CD4-positive, alpha-beta memory T cell (primary cell): ENCODE data around the gene MTMR10. TPM values are rescaled to one million over a fixed set of nuclear protein-coding genes. Genes with fewer than 3 reads are reported as not detected.

Experiments used
- CTCF ChIA-PET: fragments of 350-600 bp; sonication (Branson Sonifier 250); formaldehyde crosslinking; loops from one replicate; lab custom pipeline; 2021; ENCODE audit warnings: inconsistent platforms; ENCODE audit not compliant: partially characterized antibody; lab: Charles Lee
- POLR2A ChIA-PET: fragments of 350-600 bp; sonication (Branson Sonifier 250); formaldehyde crosslinking; loops from one replicate; lab custom pipeline; 2021; ENCODE audit not compliant: partially characterized antibody; lab: Charles Lee
- DNase-seq, 5 donors: peaks; one replicate each; pipeline versions ENCODE4 v3.0.0 to v3.0.0-alpha.2; 2020 to 2022; ENCODE audit warnings: mixed read lengths in 1 of 5
- H3K27ac ChIP-seq: one replicate; pipeline ENCODE4 v1.7.0; 2013; ENCODE audit warnings: low read depth, low read length
- H3K27me3 ChIP-seq: 2 replicates; pipeline ENCODE4 v1.7.0; 2013; ENCODE audit warnings: mild to moderate bottlenecking, low read length, moderate library complexity; ENCODE audit not compliant: insufficient read depth
- H3K36me3 ChIP-seq: 2 replicates; pipeline ENCODE4 v1.7.0; 2013; ENCODE audit warnings: mild to moderate bottlenecking, low read length, moderate library complexity; ENCODE audit not compliant: insufficient read depth
- H3K4me1 ChIP-seq: 2 replicates; pipeline ENCODE4 v1.7.0; 2013; ENCODE audit warnings: mild to moderate bottlenecking, low read length, moderate library complexity; ENCODE audit not compliant: insufficient read depth
- H3K4me3 ChIP-seq, 2 donors: one replicate each; pipeline ENCODE4 v1.7.0; 2013; ENCODE audit warnings: low read length in 2 of 2, mild to moderate bottlenecking in 1 of 2
- H3K9me3 ChIP-seq, 2 donors: one replicate each; pipeline ENCODE4 v1.7.0; 2013; ENCODE audit warnings: low read length in 2 of 2, control low read depth in 1 of 2; ENCODE audit not compliant: control insufficient read depth in 1 of 2
- H3K27ac Mint-ChIP-seq, 7 donors: one replicate each; pipeline ENCODE4 v1.8.0; 2020 to 2021; ENCODE audit warnings: mixed read lengths in 7 of 7, mild to moderate bottlenecking in 6 of 7, inconsistent platforms in 3 of 7, moderate library complexity in 3 of 7
- H3K27me3 Mint-ChIP-seq, 2 donors: one replicate each; pipeline ENCODE4 v1.8.0; 2020 to 2021; ENCODE audit warnings: mixed read lengths in 2 of 2
- H3K36me3 Mint-ChIP-seq, 2 donors: one replicate each; pipeline ENCODE4 v1.8.0; 2020 to 2021; ENCODE audit warnings: mixed read lengths in 2 of 2, inconsistent platforms in 1 of 2, mild to moderate bottlenecking in 1 of 2
- H3K4me1 Mint-ChIP-seq, 4 donors: one replicate each; pipeline ENCODE4 v1.8.0; 2020 to 2021; ENCODE audit warnings: mixed read lengths in 4 of 4, mild to moderate bottlenecking in 1 of 4
- H3K4me3 Mint-ChIP-seq, 8 donors: one replicate each; pipeline ENCODE4 v1.8.0; 2020 to 2021; ENCODE audit warnings: mixed read lengths in 8 of 8, mild to moderate bottlenecking in 7 of 8, moderate library complexity in 6 of 8, inconsistent platforms in 3 of 8
- H3K9me3 Mint-ChIP-seq, 8 donors: one replicate each; pipeline ENCODE4 v1.8.0; 2020 to 2021; ENCODE audit warnings: mixed read lengths in 8 of 8, mild to moderate bottlenecking in 5 of 8, inconsistent platforms in 3 of 8, moderate library complexity in 1 of 8
- intact Hi-C: fragments of 100-400 bp; cut with micrococcal nuclease; formaldehyde crosslinking; loops from one replicate; pipeline ENCODE4 v1.15.1; 2023
- polyA plus RNA-seq, 2 donors: library from polyadenylated mRNA; unstranded; fragments of 300-500 nt; fragmentation: Illumina TruSeq; gene quantifications; one replicate each; pipeline ENCODE4 v1.2.3, GENCODE V29; 2021
- total RNA-seq, 2 experiments: library from RNA; stranded (reverse); gene quantifications; one replicate each; pipeline ENCODE4 v1.2.3, GENCODE V29; 2021

Gene MTMR10
- total and polyA plus RNA-seq, 4 experiments from 2014 or later = 2.7 to 31.8 (median 19.0) TPM

GRCh38 chr15:31023841-31024240 is 32.4 kb upstream of the MTMR10 start:
- ChIA-PET CTCF (no interaction called here), POLR2A (no interaction called here)
- no peaks in the 10 kb centered on the region for H3K4me1 ChIP-seq
- H3K9me3 Mint-ChIP-seq = peaks cover 0 to 1% (median 0%) of the 10 kb centered on the region in 8 donors
- no peaks in the 10 kb centered on the region for H3K4me1 Mint-ChIP-seq
- H3K27me3 Mint-ChIP-seq = peaks cover 17 to 22% of the 10 kb centered on the region in 2 donors
- no peak overlapping the region for H3K27ac Mint-ChIP-seq
- no peaks in the 10 kb centered on the region for H3K36me3 Mint-ChIP-seq
- DNase-seq = no peak
- H3K27me3 ChIP-seq = no peaks in the 10 kb centered on the region
- no peaks in the 10 kb centered on the region for H3K9me3 ChIP-seq
- no peak overlapping the region for H3K27ac ChIP-seq
- H3K4me3 ChIP-seq = no peak overlapping the region
- no peak overlapping the region for H3K4me3 Mint-ChIP-seq
- no peaks in the 10 kb centered on the region for H3K36me3 ChIP-seq
- intact Hi-C loops = no loop called here

DNA sequence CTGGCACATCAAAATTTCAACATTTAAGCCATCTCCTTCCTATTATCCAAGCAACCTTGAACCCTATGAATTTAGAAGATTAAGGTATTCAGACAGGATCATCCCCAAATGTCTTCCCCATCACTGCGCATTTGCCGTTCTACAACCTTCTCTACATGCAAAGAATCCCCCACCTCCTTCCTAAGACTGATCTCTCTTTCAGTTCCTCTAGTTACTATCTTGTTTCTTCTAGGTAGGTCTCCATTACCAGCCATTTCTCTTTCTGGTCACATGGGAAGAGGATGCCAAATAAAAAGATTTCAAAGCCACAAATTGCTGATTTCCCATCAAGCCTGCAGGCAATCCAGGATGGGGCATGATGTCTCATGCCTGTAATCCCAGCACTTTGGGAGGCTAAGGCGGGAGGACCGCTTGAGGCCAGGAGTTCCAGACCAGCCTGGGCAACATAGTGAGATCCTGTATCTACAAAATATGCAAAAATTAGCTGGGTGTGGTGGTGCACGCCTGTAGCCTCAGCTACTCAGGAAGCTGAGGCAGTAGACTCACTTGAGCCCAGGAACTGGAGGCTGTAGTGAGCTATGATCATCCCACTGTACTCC is 29.7 kb upstream of the MTMR10 start:
- no peaks in the 10 kb centered on the region for H3K36me3 Mint-ChIP-seq
- H3K9me3 Mint-ChIP-seq = peaks cover 0 to 1% (median 0%) of the 10 kb centered on the region in 8 donors
- no peaks in the 10 kb centered on the region for H3K4me1 ChIP-seq
- intact Hi-C loops = no loop called here
- no peak overlapping the region for H3K27ac ChIP-seq
- H3K27me3 Mint-ChIP-seq = peaks cover 14 to 21% of the 10 kb centered on the region in 2 donors
- no peaks in the 10 kb centered on the region for H3K4me1 Mint-ChIP-seq
- CTCF ChIA-PET = no interaction called here
- POLR2A ChIA-PET = interaction anchor here (1.1 kb wide), 1 partner anchor 467 kb away, joined by 3 read pairs; no protein-coding TSS in a partner anchor
- DNase-seq = no peak
- no peak overlapping the region for H3K27ac Mint-ChIP-seq
- no peaks in the 10 kb centered on the region for H3K27me3 ChIP-seq
- no peaks in the 10 kb centered on the region for H3K36me3 ChIP-seq
- H3K4me3 ChIP-seq = no peak overlapping the region
- H3K9me3 ChIP-seq = no peaks in the 10 kb centered on the region
- no peak overlapping the region for H3K4me3 Mint-ChIP-seq

DNA sequence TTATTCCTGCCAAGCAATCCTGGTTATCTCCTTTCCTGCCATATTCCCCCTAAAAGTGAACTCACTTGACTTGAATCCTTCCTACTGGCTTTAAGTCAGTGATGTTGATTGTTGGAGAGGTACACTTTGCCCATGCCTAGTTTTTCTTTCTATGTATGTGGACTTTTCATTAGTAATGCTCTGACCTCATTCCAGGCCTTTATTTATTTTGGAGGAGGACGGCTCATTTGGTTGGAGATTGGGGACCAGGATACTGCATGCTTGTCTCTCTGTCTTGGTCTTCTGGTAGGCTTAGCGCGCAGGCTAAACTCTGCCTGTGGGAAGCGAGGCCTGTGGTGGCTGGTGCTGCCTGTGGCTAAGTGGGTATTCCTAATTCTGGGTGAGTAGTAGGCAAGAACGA is 29.1 kb upstream of the MTMR10 start:
- H3K4me3 Mint-ChIP-seq = no peak overlapping the region
- Histone ChIP-seq H3K9me3 (no peaks in the 10 kb centered on the region), H3K27ac (no peak overlapping the region), H3K36me3 (no peaks in the 10 kb centered on the region), H3K4me1 (no peaks in the 10 kb centered on the region), H3K27me3 (no peaks in the 10 kb centered on the region), H3K4me3 (no peak overlapping the region)
- H3K4me1 Mint-ChIP-seq = no peaks in the 10 kb centered on the region
- ChIA-PET CTCF (no interaction called here), POLR2A (no interaction called here)
- H3K27me3 Mint-ChIP-seq = peaks cover 16% of the 10 kb centered on the region in 2 donors
- no peak overlapping the region for H3K27ac Mint-ChIP-seq
- H3K36me3 Mint-ChIP-seq = no peaks in the 10 kb centered on the region
- DNase-seq = no peak
- peaks cover 0 to 1% (median 0%) of the 10 kb centered on the region in 8 donors for H3K9me3 Mint-ChIP-seq
- intact Hi-C loops = no loop called here

- no peaks in the 10 kb centered on the region for H3K36me3 ChIP-seq
- Mint-ChIP-seq H3K36me3 (no peaks in the 10 kb centered on the region), H3K9me3 (peaks cover 0 to 1% (median 0%) of the 10 kb centered on the region in 8 donors), H3K4me3 (no peak overlapping the region), H3K27ac (no peak overlapping the region), H3K27me3 (peaks cover 15 to 16% of the 10 kb centered on the region in 2 donors), H3K4me1 (no peaks in the 10 kb centered on the region)
- intact Hi-C loops = no loop called here
- no peak overlapping the region for H3K4me3 ChIP-seq
- H3K27me3 ChIP-seq = no peaks in the 10 kb centered on the region
- no peak for DNase-seq
- ChIA-PET POLR2A (no interaction called here), CTCF (no interaction called here)
- no peaks in the 10 kb centered on the region for H3K4me1 ChIP-seq
- no peaks in the 10 kb centered on the region for H3K9me3 ChIP-seq
- no peak overlapping the region for H3K27ac ChIP-seq
Observed at GRCh38 chr15:31019986-31020385, 28.6 kb upstream of the MTMR10 start.

GRCh38 chr15:31017311-31017710 is 25.9 kb upstream of the MTMR10 start:
- H3K27me3 ChIP-seq = no peaks in the 10 kb centered on the region
- H3K9me3 ChIP-seq = no peaks in the 10 kb centered on the region
- CTCF ChIA-PET = no interaction called here
- DNase-seq = no peak
- H3K36me3 ChIP-seq = no peaks in the 10 kb centered on the region
- Mint-ChIP-seq H3K27me3 (peaks cover 11 to 13% of the 10 kb centered on the region in 2 donors), H3K4me1 (no peaks in the 10 kb centered on the region), H3K4me3 (no peak overlapping the region), H3K36me3 (peaks cover 3 to 6% of the 10 kb centered on the region in 2 donors), H3K9me3 (peaks cover 2 to 17% (median 14%) of the 10 kb centered on the region in 8 donors), H3K27ac (no peak overlapping the region)
- no peaks in the 10 kb centered on the region for H3K4me1 ChIP-seq
- H3K27ac ChIP-seq = no peak overlapping the region
- intact Hi-C loops = no loop called here
- no peak overlapping the region for H3K4me3 ChIP-seq
- POLR2A ChIA-PET = no interaction called here

- no peaks in the 10 kb centered on the region for H3K4me1 Mint-ChIP-seq
- POLR2A ChIA-PET = no interaction called here
- DNase-seq = no peak
- H3K9me3 Mint-ChIP-seq = peaks cover 2 to 23% (median 19%) of the 10 kb centered on the region in 8 donors
- no peak overlapping the region for H3K27ac Mint-ChIP-seq
- no peaks in the 10 kb centered on the region for H3K27me3 ChIP-seq
- intact Hi-C loops = no loop called here
- H3K4me3 ChIP-seq = no peak overlapping the region
- CTCF ChIA-PET = no interaction called here
- no peaks in the 10 kb centered on the region for H3K9me3 ChIP-seq
- H3K27ac ChIP-seq = no peak overlapping the region
- H3K4me3 Mint-ChIP-seq = no peak overlapping the region
- no peaks in the 10 kb centered on the region for H3K4me1 ChIP-seq
- H3K36me3 Mint-ChIP-seq = peaks cover 4 to 11% of the 10 kb centered on the region in 2 donors
- peaks cover 12 to 13% of the 10 kb centered on the region in 2 donors for H3K27me3 Mint-ChIP-seq
- no peaks in the 10 kb centered on the region for H3K36me3 ChIP-seq
Observed at GRCh38 chr15:31016446-31016915, 25.1 kb upstream of the MTMR10 start.

GRCh38 chr15:31014608-31014925 is 23.1 kb upstream of the MTMR10 start:
- H3K4me3 Mint-ChIP-seq = no peak overlapping the region

More at GRCh38 chr15:31014608-31014925, 23.1 kb upstream of the MTMR10 start:
- no peak overlapping the region for H3K4me3 ChIP-seq
- no peaks in the 10 kb centered on the region for H3K27me3 ChIP-seq
- no peaks in the 10 kb centered on the region for H3K36me3 ChIP-seq
- POLR2A ChIA-PET = interaction anchor here (1.2 kb wide), 1 partner anchor 23 kb away, joined by 3 read pairs; the partner anchor contains the start of gene MTMR10
- H3K9me3 ChIP-seq = no peaks in the 10 kb centered on the region
- intact Hi-C loops = no loop called here
- no peaks in the 10 kb centered on the region for H3K4me1 ChIP-seq
- peaks cover 9 to 12% of the 10 kb centered on the region in 2 donors for H3K27me3 Mint-ChIP-seq
- no peak for DNase-seq
- H3K9me3 Mint-ChIP-seq = peaks cover 2 to 23% (median 21%) of the 10 kb centered on the region in 8 donors
- H3K27ac Mint-ChIP-seq = no peak overlapping the region
- CTCF ChIA-PET = interaction anchor here (1.3 to 1.6 kb wide), 2 partner anchors 9 to 114 kb away, joined by 3 to 4 read pairs; no protein-coding TSS in a partner anchor
- H3K4me1 Mint-ChIP-seq = no peaks in the 10 kb centered on the region
- peaks cover 4 to 11% of the 10 kb centered on the region in 2 donors for H3K36me3 Mint-ChIP-seq
- no peak overlapping the region for H3K27ac ChIP-seq
